Neural cell (in vitro differentiated cells): Measurements from ENCODE around the gene RARRES2. TPM values are rescaled to one million over a fixed set of nuclear protein-coding genes. Genes with fewer than 3 reads are reported as not detected.

Experiments used
- H2AFZ ChIP-seq: fragments of 200-600, 300-800 bp; sonication (generic), shearing (Covaris generic); 2 replicates; pipeline ENCODE4 v1.6.0; 2014; ENCODE audit warnings: low read depth, mild to moderate bottlenecking, antibody characterized with exemption, low read length, moderate library complexity
- H3F3A ChIP-seq: fragments of 200-600 bp; shearing (Covaris generic); 2 replicates; pipeline ENCODE4 v1.6.1; 2016; ENCODE audit warnings: mild to moderate bottlenecking, moderate library complexity, mixed read lengths, antibody characterized with exemption, low read length; ENCODE audit not compliant: insufficient read depth, poor library complexity, severe bottlenecking
- H3K27ac ChIP-seq: fragments of 200-600, 300-800 bp; sonication (generic), shearing (Covaris generic); 2 replicates; pipeline ENCODE4 v1.5.1; 2014; ENCODE audit warnings: mild to moderate bottlenecking, low read length, moderate library complexity
- H3K27me3 ChIP-seq: fragments of 300-800, 200-600 bp; sonication (generic), shearing (Covaris generic); 2 replicates; pipeline ENCODE4 v1.6.0; 2014; ENCODE audit warnings: mild to moderate bottlenecking, low read depth, low read length, moderate library complexity; ENCODE audit not compliant: insufficient read depth
- H3K36me3 ChIP-seq: fragments of 300-800, 200-600 bp; sonication (generic), shearing (Covaris generic); 2 replicates; pipeline ENCODE4 v1.5.1; 2014; ENCODE audit warnings: mild to moderate bottlenecking, antibody characterized with exemption, low read length, moderate library complexity; ENCODE audit not compliant: insufficient read depth
- H3K4me2 ChIP-seq: fragments of 300-800, 200-600 bp; sonication (generic), shearing (Covaris generic); 2 replicates; pipeline ENCODE4 v1.6.0; 2014; ENCODE audit warnings: mild to moderate bottlenecking, low read length
- H3K4me3 ChIP-seq: fragments of 300-800, 200-600 bp; sonication (generic), shearing (Covaris generic); 2 replicates; pipeline ENCODE4 v1.5.1; 2014; ENCODE audit warnings: mild to moderate bottlenecking, low read length, moderate library complexity
- H3K79me2 ChIP-seq: fragments of 200-600 bp; shearing (Covaris generic); replicated peaks from 2 replicates; pipeline ENCODE4 v1.6.0; 2014; ENCODE audit warnings: mild to moderate bottlenecking, low read length, moderate library complexity; ENCODE audit not compliant: insufficient read depth
- H3K9ac ChIP-seq: fragments of 300-800, 200-600 bp; sonication (generic), shearing (Covaris generic); 2 replicates; pipeline ENCODE4 v1.6.1; 2016; ENCODE audit warnings: mild to moderate bottlenecking, low read length, mixed read lengths
- H3K9me2 ChIP-seq: fragments of 200-600 bp; shearing (Covaris generic); 2 replicates; pipeline ENCODE4 v1.6.1; 2016; ENCODE audit warnings: mild to moderate bottlenecking, low read length, mixed read lengths; ENCODE audit not compliant: insufficient read depth
- H3K9me3 ChIP-seq: fragments of 200-600, 300-800 bp; sonication (generic), shearing (Covaris generic); 2 replicates; pipeline ENCODE4 v1.6.1; 2016; ENCODE audit warnings: mild to moderate bottlenecking, mixed run types, low read length, moderate library complexity, mixed read lengths
- H4K20me1 ChIP-seq: fragments of 200-600 bp; shearing (Covaris generic); 2 replicates; pipeline ENCODE4 v1.6.1; 2016; ENCODE audit warnings: mild to moderate bottlenecking, mixed run types; ENCODE audit not compliant: insufficient read depth
- EP300 ChIP-seq: fragments of 450-650 bp; conservative IDR thresholded peaks from 2 replicates; pipeline ENCODE4 v1.6.1; 2014; ENCODE audit warnings: antibody characterized with exemption, mild to moderate bottlenecking, moderate library complexity; ENCODE audit not compliant: poor library complexity, severe bottlenecking
- EZH2 ChIP-seq: fragments of 200-600, 300-800 bp; shearing (Covaris generic), sonication (generic); IDR thresholded peaks from 2 replicates; pipeline ENCODE4 v1.6.1; 2014; ENCODE audit warnings: antibody characterized with exemption, low read length, borderline replicate concordance, mild to moderate bottlenecking; ENCODE audit not compliant: insufficient read depth, poor library complexity, severe bottlenecking
- MXI1 ChIP-seq: fragments of 450-650 bp; conservative IDR thresholded peaks from 2 replicates; pipeline ENCODE4 v1.6.1; 2014; ENCODE audit warnings: antibody characterized with exemption, mild to moderate bottlenecking; ENCODE audit not compliant: poor library complexity, severe bottlenecking
- POLR2AphosphoS5 ChIP-seq: IDR thresholded peaks from 2 replicates; pipeline ENCODE4 v1.6.1; 2012
- RAD21 ChIP-seq: fragments of 450-650 bp; conservative IDR thresholded peaks from 2 replicates; pipeline ENCODE4 v1.6.1; 2014; ENCODE audit warnings: antibody characterized with exemption, mild to moderate bottlenecking, moderate library complexity
- SMC3 ChIP-seq: fragments of 450-650 bp; conservative IDR thresholded peaks from 2 replicates; pipeline ENCODE4 v1.6.1; 2014; ENCODE audit warnings: antibody characterized with exemption, mild to moderate bottlenecking, moderate library complexity; ENCODE audit not compliant: poor library complexity
- TAF1 ChIP-seq: IDR thresholded peaks from 2 replicates; pipeline ENCODE4 v1.6.1; 2012; ENCODE audit warnings: low read depth
- polyA plus RNA-seq: library from polyadenylated mRNA; depleted of rRNA; stranded (reverse); fragments of >200 nt; gene quantifications from 2 replicates; pipeline ENCODE4 v1.2.3, GENCODE V29; 2014
- TF ChIP-seq, protein P1 (sequence below): fragments of 450-650 bp; IDR thresholded peaks from 2 replicates; pipeline ENCODE4 v1.5.1; 2014; ENCODE audit warnings: antibody characterized with exemption, mild to moderate bottlenecking, moderate library complexity; ENCODE audit not compliant: poor library complexity, severe bottlenecking
- TF ChIP-seq, protein P2 (sequence below): IDR thresholded peaks from 2 replicates; pipeline ENCODE4 v1.6.1; 2012; ENCODE audit warnings: borderline replicate concordance

Gene RARRES2
- polyA plus RNA-seq, 1 donor from 2014 or later, result 0.71 TPM

DNA sequence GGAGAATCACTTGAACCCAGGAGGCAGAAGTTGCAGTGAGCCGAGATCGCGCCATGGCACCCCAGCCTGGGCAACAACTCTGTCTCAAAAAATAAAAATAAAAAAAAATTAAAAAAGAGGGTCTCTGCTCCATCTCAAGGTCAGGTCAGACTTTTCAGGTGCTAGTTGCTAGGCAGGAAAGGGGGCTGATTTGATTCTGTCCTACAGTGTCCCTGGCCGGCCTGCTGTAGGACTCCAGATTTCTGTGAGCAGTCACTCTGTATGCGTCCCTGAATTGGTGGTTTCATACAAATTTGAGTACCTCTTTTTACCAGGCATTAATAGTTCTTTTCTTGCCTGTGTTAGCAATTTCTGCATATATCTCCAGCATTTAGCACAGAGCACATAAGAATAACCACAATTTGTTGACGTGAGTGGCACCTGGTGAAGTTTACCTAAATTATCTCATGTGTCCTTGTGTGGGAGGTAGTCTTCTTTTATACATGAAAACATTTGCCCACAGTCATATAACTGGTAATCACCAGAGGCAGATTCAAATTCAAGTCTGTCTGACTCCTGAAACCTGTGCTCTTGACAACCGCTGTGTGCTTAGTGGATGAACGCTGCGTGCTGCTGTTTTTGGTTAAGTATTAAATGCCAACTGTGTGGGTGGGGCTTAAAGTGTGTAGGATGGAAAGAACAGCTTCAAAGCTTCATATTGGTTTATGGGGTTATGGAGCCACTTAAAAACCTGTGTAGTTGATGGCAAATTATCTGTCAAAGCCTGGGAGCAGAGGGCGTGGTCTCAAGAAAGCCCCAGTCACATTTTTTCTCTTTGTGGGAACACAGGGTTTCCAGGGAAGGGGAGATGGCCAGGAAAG is 34.5 kb upstream of the RARRES2 start:
- Histone ChIP-seq H3K4me3 (no peak overlapping the region), H3K9me2 (no peaks in the 10 kb centered on the region), H3K9ac (no peak overlapping the region), H3K79me2 (peaks cover 34% of the 10 kb centered on the region), H3K4me2 (no peak overlapping the region), H3F3A (peaks cover 4% of the 10 kb centered on the region), H3K27ac (no peak overlapping the region), H2AFZ (no peak overlapping the region), H3K27me3 (no peaks in the 10 kb centered on the region), H3K9me3 (no peaks in the 10 kb centered on the region), H4K20me1 (no peaks in the 10 kb centered on the region), H3K36me3 (no peaks in the 10 kb centered on the region)
- no peak for TF ChIP-seq EZH2
- TF ChIP-seq TAF1, result no peak
- TF ChIP-seq POLR2AphosphoS5, result no peak
- TF ChIP-seq, protein P1, sequence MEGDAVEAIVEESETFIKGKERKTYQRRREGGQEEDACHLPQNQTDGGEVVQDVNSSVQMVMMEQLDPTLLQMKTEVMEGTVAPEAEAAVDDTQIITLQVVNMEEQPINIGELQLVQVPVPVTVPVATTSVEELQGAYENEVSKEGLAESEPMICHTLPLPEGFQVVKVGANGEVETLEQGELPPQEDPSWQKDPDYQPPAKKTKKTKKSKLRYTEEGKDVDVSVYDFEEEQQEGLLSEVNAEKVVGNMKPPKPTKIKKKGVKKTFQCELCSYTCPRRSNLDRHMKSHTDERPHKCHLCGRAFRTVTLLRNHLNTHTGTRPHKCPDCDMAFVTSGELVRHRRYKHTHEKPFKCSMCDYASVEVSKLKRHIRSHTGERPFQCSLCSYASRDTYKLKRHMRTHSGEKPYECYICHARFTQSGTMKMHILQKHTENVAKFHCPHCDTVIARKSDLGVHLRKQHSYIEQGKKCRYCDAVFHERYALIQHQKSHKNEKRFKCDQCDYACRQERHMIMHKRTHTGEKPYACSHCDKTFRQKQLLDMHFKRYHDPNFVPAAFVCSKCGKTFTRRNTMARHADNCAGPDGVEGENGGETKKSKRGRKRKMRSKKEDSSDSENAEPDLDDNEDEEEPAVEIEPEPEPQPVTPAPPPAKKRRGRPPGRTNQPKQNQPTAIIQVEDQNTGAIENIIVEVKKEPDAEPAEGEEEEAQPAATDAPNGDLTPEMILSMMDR, result no peak
- TF ChIP-seq SMC3, result no peak
- TF ChIP-seq, protein P2, sequence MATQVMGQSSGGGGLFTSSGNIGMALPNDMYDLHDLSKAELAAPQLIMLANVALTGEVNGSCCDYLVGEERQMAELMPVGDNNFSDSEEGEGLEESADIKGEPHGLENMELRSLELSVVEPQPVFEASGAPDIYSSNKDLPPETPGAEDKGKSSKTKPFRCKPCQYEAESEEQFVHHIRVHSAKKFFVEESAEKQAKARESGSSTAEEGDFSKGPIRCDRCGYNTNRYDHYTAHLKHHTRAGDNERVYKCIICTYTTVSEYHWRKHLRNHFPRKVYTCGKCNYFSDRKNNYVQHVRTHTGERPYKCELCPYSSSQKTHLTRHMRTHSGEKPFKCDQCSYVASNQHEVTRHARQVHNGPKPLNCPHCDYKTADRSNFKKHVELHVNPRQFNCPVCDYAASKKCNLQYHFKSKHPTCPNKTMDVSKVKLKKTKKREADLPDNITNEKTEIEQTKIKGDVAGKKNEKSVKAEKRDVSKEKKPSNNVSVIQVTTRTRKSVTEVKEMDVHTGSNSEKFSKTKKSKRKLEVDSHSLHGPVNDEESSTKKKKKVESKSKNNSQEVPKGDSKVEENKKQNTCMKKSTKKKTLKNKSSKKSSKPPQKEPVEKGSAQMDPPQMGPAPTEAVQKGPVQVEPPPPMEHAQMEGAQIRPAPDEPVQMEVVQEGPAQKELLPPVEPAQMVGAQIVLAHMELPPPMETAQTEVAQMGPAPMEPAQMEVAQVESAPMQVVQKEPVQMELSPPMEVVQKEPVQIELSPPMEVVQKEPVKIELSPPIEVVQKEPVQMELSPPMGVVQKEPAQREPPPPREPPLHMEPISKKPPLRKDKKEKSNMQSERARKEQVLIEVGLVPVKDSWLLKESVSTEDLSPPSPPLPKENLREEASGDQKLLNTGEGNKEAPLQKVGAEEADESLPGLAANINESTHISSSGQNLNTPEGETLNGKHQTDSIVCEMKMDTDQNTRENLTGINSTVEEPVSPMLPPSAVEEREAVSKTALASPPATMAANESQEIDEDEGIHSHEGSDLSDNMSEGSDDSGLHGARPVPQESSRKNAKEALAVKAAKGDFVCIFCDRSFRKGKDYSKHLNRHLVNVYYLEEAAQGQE, result no peak
- TF ChIP-seq RAD21, result no peak
- TF ChIP-seq EP300, result no peak
- TF ChIP-seq MXI1, result no peak

DNA sequence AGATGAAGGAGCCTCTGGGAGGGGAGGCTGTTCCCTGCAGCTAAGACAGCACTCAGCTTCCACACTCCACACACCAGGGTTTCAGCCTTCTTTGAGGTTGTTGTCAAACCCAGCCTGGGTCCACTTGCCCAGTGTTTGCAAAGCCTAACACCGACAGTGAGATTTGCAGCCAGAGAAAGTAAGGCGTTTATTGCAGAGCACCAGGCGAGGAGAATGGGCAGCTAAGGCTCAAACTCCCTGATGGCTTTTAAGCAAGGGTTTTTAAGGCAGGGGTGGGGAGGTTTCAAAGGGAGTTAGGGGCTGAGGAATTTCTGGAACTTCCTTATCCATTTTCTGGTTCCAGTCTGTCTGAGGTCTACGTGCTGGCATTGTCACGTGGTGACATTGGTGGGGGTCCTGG is 33.0 kb upstream of the RARRES2 start:
- Histone ChIP-seq H4K20me1 (no peaks in the 10 kb centered on the region), H3K79me2 (peaks cover 34% of the 10 kb centered on the region), H3K9me2 (no peaks in the 10 kb centered on the region), H3K9me3 (no peaks in the 10 kb centered on the region), H3K9ac (no peak overlapping the region), H3K4me2 (no peak overlapping the region), H3K27ac (no peak overlapping the region), H3F3A (peaks cover 4% of the 10 kb centered on the region), H2AFZ (no peak overlapping the region), H3K4me3 (no peak overlapping the region), H3K36me3 (no peaks in the 10 kb centered on the region), H3K27me3 (no peaks in the 10 kb centered on the region)
- no peak for TF ChIP-seq POLR2AphosphoS5
- TF ChIP-seq, protein P1, result no peak
- TF ChIP-seq EP300, result no peak
- TF ChIP-seq EZH2, result no peak
- TF ChIP-seq, protein P2, result no peak
- no peak for TF ChIP-seq SMC3
- no peak for TF ChIP-seq TAF1
- TF ChIP-seq MXI1, result no peak
- no peak for TF ChIP-seq RAD21
